GM21529 (cell line): ENCODE data around the gene COX14.
"Not testable (repeated sequence)": the region's sequence is repeated elsewhere in the genome, so short reads cannot be mapped to it uniquely, and the experiment has no call there.

Experiments
- ATAC-seq: cut with Tn5 transposase; IDR thresholded peaks from one replicate; pipeline ENCODE4 v1.9.1; 2021; ENCODE audit not compliant: unreplicated experiment

Gene COX14

GRCh38 chr12:50111693-50112455 is at the start of gene COX14:
Gene COX14 (plus strand): TSS chr12:50112236. CDS start chr12:50120044, 7,808 bp downstream.
- ATAC-seq, result peak; percentile 77

- ATAC-seq, result no peak
Measured at GRCh38 chr12:50062728-50063460, 49.1 kb upstream of the COX14 start.

GRCh38 chr12:50065726-50066310 is 46.2 kb upstream of the COX14 start:
- no peak for ATAC-seq

GRCh38 chr12:50066402-50066801 is 45.6 kb upstream of the COX14 start:
- no peak for ATAC-seq

GRCh38 chr12:50069069-50069468 is 43.0 kb upstream of the COX14 start:
- ATAC-seq, result no peak

- ATAC-seq, result no peak
Measured at GRCh38 chr12:50069539-50069938, 42.5 kb upstream of the COX14 start.

GRCh38 chr12:50070314-50071060 is 41.5 kb upstream of the COX14 start:
- no peak for ATAC-seq

GRCh38 chr12:50072198-50072907 is 39.7 kb upstream of the COX14 start:
- no peak for ATAC-seq

- no peak for ATAC-seq
Measured at GRCh38 chr12:50073206-50073605, 38.8 kb upstream of the COX14 start.

- no peak for ATAC-seq
Measured at GRCh38 chr12:50073712-50074111, 38.3 kb upstream of the COX14 start.

- peak; percentile 80 for ATAC-seq
Measured at GRCh38 chr12:50074936-50075807, 36.9 kb upstream of the COX14 start.

- no peak for ATAC-seq
Measured at GRCh38 chr12:50075808-50076170, 36.2 kb upstream of the COX14 start.

- ATAC-seq, result no peak
Measured at GRCh38 chr12:50077099-50077498, 34.9 kb upstream of the COX14 start.

- no peak for ATAC-seq
Measured at GRCh38 chr12:50078281-50078680, 33.8 kb upstream of the COX14 start.

GRCh38 chr12:50079771-50080170 is 32.3 kb upstream of the COX14 start:
- ATAC-seq, result no peak

- ATAC-seq, result no peak
Measured at GRCh38 chr12:50081096-50081808, 30.8 kb upstream of the COX14 start.

GRCh38 chr12:50082644-50083043 is 29.4 kb upstream of the COX14 start:
- no peak for ATAC-seq

GRCh38 chr12:50083301-50083700 is 28.7 kb upstream of the COX14 start:
- ATAC-seq, result no peak

GRCh38 chr12:50084409-50084774 is 27.6 kb upstream of the COX14 start:
- ATAC-seq, result not testable (repeated sequence)
